HG03342 (cell line): ENCODE data around the gene GRIFIN.
A peak's percentile ranks its signal among the peaks of the same experiment; 100 is the strongest.
"Not testable (repeated sequence)": the region's sequence is repeated elsewhere in the genome, so short reads cannot be mapped to it uniquely, and the experiment has no call there.

ENCODE experiments used
- ATAC-seq: cut with Tn5 transposase; IDR thresholded peaks from one replicate; pipeline ENCODE4 v1.9.1; 2021; ENCODE audit warnings: mild to moderate bottlenecking, moderate library complexity; ENCODE audit not compliant: unreplicated experiment

The GRIFIN gene

DNA sequence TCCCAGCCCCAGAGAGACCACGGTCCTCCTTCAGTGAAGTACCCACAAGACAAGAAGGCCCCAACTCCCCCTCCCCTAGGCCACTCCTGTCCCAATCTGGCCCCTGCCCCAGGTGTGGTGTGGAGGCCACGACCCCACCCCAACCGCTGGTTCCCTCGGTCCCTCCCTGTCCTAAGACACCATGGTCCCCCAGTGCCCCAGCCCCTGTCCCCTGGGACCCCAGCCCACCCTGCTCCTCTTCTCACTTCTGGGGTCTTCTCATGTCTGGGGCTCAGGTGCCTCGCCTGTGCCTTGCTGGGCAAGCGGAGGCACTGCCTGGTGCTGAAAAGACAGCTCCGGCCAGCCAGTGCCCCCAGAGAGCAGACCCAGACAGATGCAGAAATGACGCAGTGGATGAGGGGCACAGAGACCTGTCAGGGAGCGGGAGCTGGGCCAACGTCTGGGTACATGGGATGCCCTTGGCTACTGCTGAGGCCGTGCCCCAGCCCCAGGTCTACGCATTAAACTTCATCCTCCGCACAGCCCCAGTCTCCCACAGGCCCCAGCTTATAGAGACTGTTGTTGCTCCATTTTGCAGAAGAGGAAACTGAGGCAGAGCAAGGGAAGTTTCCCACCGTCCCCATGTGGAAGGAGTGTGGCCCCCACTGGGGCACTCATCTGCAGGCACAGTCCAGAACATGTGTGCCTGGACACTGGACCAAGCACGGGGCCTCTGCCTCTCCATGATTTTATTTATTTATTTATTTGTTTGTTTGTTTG, 14.8 kb downstream of the GRIFIN start:
- no peak for ATAC-seq

DNA sequence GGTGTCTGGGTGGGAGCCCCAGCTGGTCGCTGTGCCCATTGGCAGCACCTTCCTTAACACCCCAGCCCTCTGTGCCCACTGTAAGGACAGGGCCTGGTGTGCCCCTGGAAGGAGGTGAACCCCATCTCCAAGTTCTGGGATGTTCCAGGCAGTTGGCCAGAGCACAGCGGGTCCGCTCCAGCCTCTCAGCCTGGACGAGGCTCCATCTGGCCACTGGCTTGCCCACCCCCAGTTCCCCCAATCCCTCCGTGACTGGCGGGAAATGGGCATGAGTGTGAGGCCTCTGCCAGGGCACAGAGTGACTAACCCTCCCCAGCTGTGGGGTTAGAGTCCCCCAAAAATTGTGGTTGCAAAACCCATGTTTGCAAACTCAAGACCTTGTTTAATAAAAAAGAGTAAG, 15.6 kb downstream of the GRIFIN start:
- ATAC-seq, result no peak

DNA sequence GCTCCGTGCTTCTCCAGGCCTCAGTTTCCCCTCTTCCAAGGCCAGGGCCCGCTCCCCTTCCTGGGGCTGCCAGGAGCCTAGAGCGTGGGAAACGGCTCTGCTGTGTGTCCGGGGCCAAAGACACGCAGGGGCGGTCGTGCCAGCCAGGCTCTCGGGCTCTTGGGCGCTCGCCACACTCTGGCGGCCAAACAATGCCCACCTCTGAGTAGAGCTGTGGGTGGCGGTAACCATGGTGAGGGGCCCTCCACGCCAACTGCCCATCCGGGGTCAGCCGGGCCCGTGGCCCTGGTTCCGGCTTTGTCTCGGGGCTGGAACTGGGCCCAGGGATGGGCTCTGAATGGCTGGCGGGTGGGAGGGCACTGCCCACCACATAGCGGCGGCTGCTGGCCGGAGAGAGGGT, 16.0 kb downstream of the GRIFIN start:
- no peak for ATAC-seq

DNA sequence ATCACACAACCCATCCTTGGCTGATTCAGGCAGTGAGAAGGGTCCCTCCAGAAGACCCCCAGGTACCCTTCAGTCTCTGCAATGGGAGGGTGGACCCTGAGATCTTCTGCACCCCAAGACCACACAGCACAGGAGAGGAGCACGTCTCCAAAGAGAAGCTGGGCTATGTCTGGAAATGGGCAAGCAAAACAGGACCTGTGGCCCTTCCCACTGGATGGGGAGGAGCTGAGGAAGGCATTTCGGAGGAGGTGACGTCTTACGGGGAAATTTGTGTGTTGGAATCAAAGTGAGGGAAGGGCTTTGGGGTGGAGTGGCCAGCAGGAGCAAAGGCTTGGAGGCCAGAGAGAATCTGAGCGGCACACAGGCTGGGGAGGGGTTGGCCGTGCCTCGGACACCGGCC, 16.5 kb downstream of the GRIFIN start:
- ATAC-seq, result no peak

DNA sequence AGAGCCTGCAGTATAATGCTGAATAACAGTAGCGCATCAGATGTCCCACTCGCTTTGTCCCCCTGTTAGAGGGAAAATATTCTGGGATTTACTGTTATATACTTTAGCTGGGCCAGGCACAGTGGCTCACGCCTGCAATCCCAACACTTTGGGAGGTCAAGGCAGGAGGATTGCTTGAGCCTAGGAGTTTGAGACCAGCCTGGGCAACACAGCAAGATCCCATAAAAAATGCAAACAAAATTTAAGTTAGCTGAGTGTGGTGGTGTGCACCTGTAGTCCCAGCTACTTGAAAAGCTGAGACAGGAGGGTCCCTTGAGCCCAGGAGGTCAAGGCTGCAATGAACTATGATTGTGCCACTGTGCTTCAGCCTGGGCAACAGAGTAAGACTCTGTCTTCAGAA, 22.3 kb downstream of the GRIFIN start:
- not testable (repeated sequence) for ATAC-seq

DNA sequence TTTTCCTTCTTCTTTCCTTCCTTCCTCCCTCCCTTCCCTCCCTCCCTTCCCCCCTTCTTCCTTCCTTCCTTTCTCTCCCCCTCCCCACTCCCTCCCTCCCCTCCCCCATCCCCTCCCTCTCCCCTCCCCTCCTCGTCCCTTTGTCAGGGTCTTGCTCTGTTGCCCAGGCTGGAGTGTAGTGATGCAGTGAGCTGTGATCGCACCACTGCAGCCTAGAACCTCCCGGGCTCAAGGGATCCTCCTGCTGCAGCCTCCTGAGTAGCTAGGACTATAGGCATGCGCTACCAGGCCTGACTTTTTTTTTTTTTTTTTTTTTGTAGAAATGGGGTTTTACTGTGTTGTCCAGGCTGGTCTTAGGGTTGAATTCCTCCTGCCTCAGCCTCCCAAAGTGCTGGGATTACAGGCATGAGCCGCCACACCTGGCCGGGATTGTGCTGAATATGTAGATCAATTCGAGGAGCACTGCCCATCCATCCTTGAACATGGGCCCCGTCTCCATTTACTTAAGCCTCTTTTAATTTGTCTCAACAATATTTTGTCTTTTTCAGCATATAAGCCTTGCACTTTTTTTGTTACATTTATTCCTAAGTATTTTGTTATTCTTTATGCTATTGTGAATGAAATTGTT, 23.4 kb downstream of the GRIFIN start:
- no peak for ATAC-seq

DNA sequence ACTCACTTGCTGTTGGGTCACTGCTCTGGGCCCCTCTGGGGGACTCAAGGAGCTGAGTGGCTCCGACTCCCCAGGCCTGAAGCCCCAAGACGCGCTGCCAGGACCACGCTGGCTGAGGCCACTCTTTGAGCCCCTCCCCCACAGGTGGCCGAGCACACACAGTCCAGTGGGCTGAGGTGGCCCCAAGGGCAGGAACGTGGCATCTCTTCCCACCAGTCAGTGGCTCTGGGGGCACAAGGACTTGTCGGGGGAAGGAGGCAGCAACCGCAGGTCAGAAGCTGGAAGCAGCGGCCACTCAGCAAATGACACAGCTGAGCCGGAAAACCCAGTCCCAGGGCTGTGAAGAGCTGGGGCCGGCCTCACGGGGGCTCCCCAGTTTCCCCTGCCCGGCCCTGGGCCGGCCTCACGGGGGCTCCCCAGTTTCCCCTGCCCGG, 24.1 kb downstream of the GRIFIN start:
- ATAC-seq, result peak; percentile 44

DNA sequence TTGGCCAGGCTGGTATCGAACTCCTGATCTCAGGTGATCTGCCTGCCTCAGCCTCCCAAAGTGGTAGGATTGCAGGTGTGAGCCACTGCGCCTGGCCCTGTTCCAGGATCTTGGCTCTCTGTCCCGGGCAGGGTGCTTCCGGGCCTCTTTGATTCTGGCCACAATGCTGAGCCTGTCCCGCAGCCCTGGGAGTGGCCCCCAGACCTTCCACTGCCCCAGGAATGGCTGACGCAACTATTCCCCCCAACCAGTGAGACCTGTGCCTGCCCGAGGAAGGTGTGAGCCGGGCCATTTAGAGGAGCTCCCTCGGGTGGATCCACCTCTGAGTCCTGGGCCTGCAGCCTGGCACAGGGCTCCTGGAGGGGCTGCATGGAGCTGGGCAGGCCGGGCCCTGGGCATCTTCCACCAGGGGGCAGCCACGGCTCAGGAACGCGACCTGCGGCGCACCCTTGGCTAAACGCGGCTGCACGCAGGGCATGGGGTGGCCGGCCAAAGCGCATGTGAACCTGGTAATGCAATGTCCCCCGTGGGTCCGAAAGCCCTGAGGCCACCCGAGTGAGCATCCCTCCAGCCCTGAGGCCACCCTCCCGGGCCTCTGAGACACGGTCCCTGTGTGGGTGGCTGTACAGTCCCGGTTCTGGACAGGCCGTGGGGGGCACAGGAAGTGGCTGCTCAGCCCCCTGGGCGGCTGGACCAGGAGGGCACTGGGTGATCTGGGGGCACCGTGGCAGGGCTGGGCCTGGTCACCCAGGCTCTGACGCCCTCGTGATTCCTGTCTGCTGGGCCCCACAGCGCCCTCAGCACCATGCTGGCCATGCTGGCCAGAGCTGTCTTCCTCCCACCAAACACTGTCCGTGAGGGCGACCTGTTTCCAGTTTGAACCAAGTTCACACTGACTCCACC, 24.8 kb downstream of the GRIFIN start:
- ATAC-seq, result peak; percentile 83

DNA sequence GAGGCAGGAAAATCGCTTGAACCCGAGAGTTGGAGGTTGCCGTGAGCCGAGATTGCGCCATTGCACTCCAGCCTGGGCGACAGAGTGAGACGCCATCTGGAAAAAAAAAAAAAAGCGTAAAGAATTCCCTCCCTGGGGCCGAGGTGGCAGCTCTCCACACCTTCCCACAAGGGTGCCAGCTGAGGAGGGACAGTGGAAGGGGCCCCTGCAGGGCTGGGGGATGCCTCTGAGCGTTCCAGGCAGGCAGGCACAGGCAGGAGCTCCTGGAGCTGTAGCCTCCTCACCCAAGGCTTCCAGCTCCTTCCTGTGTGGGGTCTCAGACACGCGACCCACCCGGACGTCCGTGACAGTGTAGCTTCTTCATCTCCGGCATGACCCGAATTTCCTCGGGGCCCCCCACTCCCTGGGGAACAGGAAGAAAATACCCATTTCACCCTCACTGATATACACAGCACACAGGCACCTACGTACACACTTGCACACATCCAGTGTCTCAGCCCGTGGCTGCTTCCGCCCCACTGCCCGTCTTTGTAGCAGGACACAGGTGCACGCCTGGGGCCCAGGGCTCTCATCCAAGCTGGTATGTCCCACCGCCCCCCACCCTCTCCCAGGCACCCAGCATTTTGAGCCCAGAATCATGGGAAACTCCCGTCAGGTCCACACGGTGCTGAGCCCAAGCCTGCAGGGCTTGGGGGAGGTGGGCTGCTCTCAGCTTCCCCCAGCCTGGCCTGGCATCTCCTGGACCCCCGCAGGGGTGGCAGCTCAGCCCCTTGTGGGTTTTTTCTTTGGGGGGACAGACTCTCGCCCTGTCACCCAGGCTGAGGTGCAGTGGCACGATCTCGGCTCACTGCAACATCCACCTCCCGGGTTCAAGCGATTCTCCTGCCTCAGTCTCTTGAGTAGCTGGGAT, 25.7 kb downstream of the GRIFIN start:
- ATAC-seq, result no peak

DNA sequence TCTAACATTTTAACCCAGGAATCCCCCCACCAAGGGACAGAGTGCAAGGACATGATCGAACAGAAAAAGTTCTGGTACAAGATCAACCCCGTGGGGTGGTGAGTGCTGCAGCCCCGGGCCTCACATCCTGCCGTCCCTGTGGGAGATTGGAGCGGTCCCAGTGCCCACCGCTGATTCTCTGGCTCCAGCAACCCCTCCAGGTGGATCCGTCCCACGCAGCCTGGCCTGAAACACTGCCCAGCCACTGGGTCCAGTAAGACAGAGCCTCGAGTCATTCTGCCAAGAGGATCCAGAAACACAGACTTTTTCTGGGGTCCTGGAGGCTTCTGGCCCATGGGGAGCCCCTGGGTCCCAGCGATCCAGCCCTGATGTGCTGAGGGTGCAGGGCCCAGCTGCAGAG, 29.5 kb downstream of the GRIFIN start:
- ATAC-seq, result no peak

DNA sequence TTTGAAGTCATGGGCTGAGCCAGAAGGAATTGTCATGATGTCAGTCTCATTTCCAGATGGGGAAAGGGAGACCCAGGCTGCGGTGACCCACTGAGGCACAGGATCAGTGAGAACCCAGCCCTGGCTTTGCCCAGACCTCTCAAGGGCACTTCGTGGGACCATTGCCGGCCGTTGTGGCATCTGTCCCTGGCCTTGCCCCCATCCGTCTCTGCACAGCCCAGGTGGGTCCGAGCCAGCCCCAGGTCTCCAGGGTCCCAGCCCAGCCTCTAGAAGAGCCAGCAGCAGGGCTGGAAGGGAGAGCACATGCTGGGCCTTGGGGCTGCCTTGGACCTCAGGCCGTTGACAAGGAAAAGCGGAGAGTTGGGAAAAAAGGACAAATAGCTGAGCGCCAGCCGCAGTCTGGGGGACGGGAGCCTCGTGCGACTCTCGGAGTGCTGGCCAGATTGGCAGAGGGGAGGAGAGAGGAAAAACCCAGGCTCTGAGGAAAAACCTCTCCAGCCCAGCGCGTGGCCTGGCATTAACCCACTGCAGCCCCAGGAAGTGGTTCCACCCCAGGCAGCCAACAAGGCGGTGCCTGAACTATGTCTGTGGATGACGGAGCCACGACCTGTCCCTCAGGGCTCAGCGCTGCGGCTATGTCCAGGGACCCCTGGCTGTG, 30.2 kb downstream of the GRIFIN start:
- ATAC-seq, result no peak

DNA sequence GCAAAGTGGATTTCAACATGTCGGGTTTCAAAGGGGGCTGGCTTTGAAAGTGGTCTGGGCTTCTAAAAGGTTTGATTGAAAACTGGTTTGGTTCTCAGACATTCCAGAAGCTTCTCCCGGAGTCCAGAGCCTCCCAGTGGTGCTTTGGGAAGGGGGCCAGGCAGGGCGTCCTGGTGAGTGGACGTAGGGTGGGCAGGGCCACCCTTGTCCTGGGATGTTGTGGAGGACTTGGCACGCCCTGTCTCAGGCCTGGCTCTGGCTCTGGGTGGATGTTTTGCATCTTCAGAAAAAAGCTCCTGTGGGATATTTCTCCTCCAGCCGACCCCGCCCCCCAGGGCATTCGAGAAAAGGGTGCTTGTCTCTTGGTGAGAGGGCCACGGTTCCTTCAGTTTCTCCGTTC, 31.2 kb downstream of the GRIFIN start:
- no peak for ATAC-seq

DNA sequence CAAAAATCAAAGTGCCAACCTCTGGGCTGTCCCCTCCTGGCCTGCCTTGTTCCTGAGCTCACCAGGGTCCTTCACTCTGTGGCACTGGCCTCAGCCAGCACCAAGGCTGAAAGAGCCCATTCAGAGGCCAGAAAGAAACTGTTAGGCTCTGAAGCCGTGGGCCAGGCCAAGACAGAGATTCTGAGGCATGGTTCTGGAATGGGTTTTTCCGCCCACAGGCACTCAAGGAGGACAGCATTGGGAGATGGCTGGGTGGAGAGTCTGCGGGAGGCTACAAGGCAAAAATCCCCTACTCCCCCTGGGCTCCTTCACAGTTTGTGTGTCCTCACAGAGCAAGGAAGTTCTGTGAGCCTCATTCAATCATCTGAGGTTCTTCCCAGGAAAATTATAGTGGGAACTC, 31.7 kb downstream of the GRIFIN start:
- ATAC-seq, result no peak

DNA sequence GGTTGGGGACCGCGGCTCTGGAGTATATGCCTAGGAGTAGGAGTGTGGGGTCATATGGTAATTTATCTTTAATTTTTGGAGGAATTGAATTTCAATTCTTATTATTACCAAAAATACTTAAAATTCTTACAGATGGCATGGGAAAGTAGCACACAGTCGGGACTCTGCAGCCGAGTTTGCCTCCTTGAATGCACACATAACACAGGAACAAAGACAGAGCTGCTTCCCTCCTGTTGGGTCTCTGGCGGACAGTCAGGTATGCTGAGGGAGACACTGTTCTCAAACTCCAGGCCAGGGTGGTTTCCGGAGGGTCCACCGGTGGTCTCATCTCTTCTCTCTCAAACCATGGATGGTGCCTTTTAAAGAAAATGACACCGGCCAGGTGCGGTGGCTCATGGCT, 32.7 kb downstream of the GRIFIN start:
- no peak for ATAC-seq

DNA sequence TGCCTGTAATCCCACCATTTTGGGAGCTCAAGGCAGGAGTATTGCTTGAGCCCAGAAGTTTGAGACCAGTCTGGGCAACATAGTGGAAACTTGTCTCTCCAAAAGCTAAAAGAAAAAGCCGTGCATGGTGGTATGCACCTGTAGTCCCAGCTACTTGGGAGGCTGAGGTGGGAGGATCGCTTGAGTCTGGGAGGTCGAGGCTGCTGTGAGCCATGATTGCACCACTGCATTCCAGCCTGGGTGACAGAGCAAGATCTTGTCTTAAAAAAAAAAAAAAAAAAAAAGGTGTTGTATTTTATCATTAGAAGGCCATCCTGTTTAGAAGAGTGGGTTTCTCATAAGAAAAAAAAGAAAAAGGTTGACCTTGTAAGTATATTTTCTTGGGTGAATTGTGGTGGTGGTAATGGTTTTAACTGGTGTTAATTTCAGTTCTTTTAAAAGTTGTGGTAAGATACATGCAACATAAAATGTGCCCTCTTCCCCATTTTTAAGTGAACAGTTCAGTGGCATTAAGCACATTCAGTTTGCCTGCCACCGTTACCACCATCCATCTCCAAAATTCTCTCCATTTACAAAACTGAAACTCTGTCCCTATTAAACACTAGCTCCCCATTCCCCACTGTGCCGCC, 34.7 kb downstream of the GRIFIN start:
- no peak for ATAC-seq

DNA sequence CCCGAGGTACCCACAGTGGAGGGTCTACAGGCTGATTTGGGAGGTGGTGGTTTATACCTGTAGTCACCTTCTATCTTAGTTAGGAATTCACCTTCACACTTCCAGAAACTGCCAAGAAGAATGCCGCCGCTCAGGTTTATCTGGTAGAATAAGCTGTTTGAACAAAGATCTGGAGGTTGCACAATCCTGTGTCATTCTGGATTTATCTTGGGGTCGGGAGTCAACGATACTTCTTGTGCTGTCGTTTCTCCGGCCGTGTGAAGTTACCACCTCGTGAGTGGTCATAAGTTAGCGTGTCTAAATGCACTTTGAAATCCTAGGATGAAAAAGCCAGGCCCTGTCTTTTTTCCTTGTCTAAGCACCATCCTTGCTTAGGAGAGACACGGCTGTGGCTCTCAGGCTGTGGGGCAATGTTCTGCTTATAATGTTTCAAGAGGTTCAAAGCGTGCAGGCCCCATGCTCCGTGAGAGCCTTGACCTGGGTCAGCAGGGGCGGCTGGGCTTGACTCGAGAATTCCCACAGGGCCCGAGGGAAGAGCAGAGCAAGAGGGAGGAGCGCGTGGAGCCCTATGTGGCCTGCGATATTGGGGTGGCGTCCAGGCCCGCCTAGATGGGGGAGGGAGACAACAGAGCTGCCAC, 35.5 kb downstream of the GRIFIN start:
- ATAC-seq, result no peak

DNA sequence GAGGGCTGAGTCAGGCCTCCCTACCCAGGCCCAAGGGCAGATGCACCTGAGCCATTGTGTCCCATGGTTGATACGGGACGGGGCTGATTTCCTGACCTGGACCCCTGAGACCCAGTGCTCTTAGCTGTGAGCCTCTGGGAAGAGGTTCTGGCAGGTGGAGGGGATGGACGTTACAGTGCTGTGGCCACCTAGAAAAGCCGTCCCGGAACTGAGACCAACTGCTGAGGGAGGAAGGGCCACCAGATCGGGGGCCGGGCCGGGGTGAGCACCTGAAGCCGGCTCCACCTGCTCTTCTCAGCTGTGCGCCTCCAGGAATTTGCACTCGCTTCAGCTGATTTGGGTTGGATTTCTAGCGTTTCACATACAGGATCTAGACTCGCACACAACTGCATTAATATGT, 37.4 kb downstream of the GRIFIN start:
- no peak for ATAC-seq

DNA sequence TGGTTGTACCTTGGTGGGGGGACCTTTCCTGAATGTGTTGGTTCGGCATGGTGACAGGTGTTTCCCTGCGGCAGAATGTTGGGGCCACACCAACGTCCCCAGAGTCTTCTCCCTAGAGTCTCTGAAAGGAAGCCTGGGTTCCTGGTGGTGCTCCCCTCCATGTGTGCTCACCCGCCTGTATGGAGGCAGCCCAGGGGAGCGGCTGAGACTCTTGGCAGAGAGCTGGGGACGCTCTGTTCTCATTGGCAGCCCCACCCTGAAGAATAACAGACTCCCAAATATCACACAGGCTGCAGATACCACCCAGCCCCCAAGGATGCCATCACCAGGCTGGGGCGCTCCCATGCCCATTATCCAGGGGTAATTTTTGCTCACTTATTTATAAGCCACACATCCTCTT, 38.0 kb downstream of the GRIFIN start:
- ATAC-seq, result no peak

DNA sequence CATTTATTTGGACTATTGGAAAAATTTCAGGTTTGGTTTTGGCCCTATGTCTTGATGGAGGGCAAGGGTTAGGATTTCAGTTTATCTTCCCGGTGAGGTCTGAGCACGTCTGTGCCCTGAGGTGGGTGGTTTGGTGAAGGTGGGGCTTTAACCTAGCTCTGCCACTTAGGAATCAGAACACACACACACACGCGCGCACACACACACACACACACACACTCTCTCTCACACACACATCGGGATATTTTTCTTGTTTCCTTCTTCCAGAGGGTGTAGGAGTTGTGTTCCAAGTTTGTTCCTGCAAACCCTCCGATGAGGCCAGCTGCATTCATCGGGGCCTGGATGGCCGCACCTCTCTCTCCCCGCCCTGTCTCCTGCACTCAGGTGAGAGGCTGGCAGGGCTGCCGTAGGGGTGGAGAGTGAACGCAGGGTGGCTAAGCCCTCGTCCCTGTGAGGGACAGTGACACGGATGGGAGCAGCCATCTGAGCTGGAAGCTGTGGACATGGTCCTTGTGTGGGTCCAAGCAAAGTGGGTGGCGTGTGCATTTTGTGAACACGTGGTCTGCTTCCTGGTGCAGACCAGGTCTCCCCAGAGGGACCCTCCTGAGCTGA, 38.6 kb downstream of the GRIFIN start:
- no peak for ATAC-seq
